HG03575 (cell line): ENCODE data around the gene AVL9.
"Not testable (repeated sequence)": the region's sequence is repeated elsewhere in the genome, so short reads cannot be mapped to it uniquely, and the experiment has no call there.

Experiments used
- ATAC-seq: cut with Tn5 transposase; IDR thresholded peaks from one replicate; pipeline ENCODE4 v1.9.1; 2021; ENCODE audit not compliant: unreplicated experiment, insufficient number of reproducible peaks, low FRiP score; ENCODE audit errors: extremely low read depth

AVL9 gene

GRCh38 chr7:32490127-32490796, 5.0 kb upstream of the AVL9 start, which contains the start of gene LSM5:
Gene LSM5 (minus strand): TSS chr7:32490380. CDS start chr7:32490365, 15 bp downstream.
- peak; percentile 76 for ATAC-seq

GRCh38 chr7:32494946-32495297, 367 bp upstream of the AVL9 start:
- ATAC-seq, result peak; percentile 11

- ATAC-seq, result no peak
Observed at GRCh38 chr7:32496052-32496813, 944 bp downstream of the AVL9 start.

DNA sequence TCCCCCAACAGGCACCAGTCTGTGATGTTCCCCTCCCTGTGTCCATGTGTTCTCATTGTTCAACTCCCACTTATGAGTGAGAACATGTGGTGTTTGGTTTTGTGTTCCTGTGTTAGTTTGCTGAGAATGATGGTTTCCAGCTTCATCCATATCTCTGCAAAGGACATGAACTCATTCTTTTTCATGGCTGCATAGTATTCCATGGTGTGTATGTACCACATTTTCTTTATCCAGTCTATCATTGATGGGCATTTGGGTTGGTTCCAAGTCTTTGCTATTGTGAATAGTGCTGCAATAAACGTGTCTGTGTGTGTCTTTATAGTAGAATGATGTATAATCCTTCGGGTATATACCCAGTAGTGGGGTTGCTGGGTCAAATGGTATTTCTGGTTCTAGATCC, 4.5 kb downstream of the AVL9 start:
- not testable (repeated sequence) for ATAC-seq

GRCh38 chr7:32500216-32500615, 4.9 kb downstream of the AVL9 start:
- not testable (repeated sequence) for ATAC-seq

GRCh38 chr7:32500922-32501341, 5.6 kb downstream of the AVL9 start:
- ATAC-seq, result peak; percentile 66

DNA sequence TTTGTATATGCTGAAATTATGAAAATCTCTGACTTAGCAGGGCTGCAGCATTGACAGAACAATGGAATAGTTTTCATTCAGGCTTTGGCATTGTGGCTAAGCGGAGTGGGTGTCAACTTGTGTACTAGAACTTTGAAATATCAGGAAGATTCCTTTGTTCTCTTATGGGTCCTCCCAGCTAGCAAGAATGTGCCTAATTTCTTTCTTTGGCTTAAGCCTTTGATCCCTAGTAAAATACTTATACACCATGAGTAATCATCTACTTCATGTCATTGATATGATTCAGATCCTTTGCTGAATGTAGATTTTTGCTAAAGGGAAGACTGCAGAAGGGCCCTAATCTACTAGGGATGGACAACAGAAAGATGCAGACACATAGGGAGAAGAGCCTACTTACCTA, 6.2 kb downstream of the AVL9 start:
- ATAC-seq, result no peak

- ATAC-seq, result no peak
Observed at GRCh38 chr7:32502728-32503127, 7.4 kb downstream of the AVL9 start.

GRCh38 chr7:32506266-32507054, 11.2 kb downstream of the AVL9 start:
- ATAC-seq, result no peak

GRCh38 chr7:32507414-32507813, 12.1 kb downstream of the AVL9 start:
- ATAC-seq, result no peak

DNA sequence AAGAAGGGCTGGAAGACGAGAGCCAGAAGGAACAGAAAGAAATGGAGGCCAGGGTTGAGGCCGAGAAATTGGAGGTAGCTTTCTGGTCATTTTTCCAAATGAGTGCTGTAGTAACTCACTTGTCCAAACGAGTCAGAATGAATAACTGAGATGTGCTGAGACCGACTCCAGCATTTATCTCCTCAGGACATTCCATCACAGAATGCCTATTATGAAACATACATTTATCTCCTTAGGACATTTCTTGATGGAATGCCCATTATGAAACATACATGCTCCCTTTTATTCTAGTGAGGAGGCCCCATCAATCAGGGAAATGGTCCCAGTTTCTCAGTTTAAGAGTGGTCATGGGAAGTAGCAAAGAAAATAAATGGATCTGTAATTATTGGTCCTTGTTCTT, 16.5 kb downstream of the AVL9 start:
- no peak for ATAC-seq

DNA sequence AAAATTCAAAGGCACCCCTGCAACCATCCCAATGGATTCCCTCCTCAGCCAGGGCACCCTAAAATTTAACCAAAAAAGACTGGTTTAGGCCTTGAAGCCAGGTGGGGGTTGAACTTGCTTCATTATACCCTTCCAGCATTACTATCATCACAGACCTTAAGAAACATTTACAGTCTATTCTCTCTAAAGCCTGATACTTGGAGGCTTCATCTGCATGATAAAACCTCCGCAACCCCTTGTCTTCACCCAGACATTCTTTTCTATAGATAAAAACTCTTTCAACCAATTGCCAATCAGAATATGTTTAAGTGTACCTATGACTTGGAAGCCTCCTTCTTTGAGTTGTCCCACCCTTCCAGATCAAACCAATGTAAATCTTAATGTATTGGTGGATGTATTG, 17.9 kb downstream of the AVL9 start:
- no peak for ATAC-seq

- ATAC-seq, result peak; percentile 95
Observed at GRCh38 chr7:32515890-32516550, 20.7 kb downstream of the AVL9 start.

- ATAC-seq, result no peak
Observed at GRCh38 chr7:32516551-32517100, 21.3 kb downstream of the AVL9 start.

GRCh38 chr7:32518534-32519140, 23.3 kb downstream of the AVL9 start:
- no peak for ATAC-seq

- ATAC-seq, result no peak
Observed at GRCh38 chr7:32519763-32520162, 24.5 kb downstream of the AVL9 start.

DNA sequence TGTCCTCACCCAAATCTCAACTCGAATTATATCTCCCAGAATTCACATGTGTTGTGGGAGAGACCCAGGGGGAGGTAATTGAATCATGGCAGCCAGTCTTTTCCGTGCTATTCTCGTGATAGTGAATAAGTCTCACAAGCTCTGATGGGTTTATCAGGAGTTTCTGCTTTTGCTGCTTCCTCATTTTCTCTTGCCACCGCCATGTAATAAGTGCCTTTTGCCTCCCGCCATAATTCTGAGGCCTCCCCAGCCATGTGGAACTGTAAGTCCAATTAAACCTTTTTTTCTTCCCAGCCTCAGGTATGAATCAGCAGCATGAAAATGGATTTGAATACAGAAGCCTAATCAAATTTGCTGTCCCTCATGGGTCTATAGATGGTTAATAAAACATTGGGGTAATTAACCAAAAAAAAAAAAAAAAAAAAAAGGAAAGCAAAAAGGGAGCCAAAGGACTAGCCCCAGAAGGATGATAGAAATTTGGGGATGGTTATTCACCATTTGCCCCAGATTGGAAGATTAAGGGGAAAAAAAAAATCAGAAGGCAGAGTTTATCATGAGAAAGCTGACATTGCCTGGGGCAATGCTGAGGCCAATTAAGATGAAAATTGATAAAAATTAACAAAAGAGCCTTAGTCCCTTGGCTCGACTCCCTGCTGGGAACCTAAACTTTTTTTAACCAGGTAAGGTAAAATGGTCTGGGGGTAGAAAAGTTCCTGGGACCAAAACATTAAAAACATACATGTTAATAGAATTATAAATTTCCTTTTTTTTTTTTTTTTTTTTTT, 27.6 kb downstream of the AVL9 start:
- no peak for ATAC-seq

DNA sequence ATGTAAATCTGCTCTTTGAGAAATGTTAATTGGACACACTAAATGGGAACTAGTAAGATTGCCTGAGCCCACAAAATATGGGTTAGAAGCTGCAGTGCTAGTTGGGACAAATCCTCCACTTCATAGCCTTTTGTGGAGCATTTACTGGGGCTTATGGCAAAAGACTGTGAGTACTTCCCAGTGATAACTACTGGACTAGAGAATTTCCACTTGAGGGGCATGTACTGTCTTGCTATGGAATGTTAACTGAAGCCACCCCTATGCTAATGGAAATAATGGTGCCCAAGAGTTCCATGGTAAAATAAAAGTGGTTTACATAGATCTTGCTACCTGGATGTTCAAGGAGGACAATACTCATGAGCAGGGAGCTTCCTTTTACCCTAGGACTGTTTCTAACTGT, 29.3 kb downstream of the AVL9 start:
- ATAC-seq, result no peak
